H9 (cell line): ENCODE results near the gene TMEM106A. TPM values are rescaled to one million over a fixed set of nuclear protein-coding genes. Genes with fewer than 3 reads are reported as not detected.
"Not testable (repeated sequence)": the region's sequence is repeated elsewhere in the genome, so short reads cannot be mapped to it uniquely, and the experiment has no call there.

Experiments used
- DNase-seq: peaks from one replicate; pipeline ENCODE4 v3.0.0-alpha.2; 2017
- H2AFZ ChIP-seq: one replicate; pipeline ENCODE4 v1.6.1; 2013; ENCODE audit warnings: mild to moderate bottlenecking, low read length, control low read depth, moderate library complexity
- H2AK5ac ChIP-seq: 2 replicates; pipeline ENCODE4 v1.6.1; 2013; ENCODE audit warnings: low read length, control low read depth, mixed read lengths; ENCODE audit not compliant: insufficient read length
- H2BK120ac ChIP-seq: one replicate; pipeline ENCODE4 v1.6.1; 2013; ENCODE audit warnings: low read depth, mild to moderate bottlenecking, low read length, control low read depth, inconsistent platforms; ENCODE audit not compliant: poor library complexity, severe bottlenecking
- H2BK12ac ChIP-seq: 2 replicates; pipeline ENCODE4 v1.6.1; 2013; ENCODE audit warnings: low read length, control low read depth, mixed read lengths, low read depth; ENCODE audit not compliant: insufficient read length
- H2BK15ac ChIP-seq: 2 replicates; pipeline ENCODE4 v1.6.1; 2013; ENCODE audit warnings: low read depth, low read length, control low read depth
- H2BK20ac ChIP-seq: one replicate; pipeline ENCODE4 v1.6.1; 2013; ENCODE audit warnings: low read depth, mild to moderate bottlenecking, low read length, control low read depth, inconsistent platforms; ENCODE audit not compliant: poor library complexity, severe bottlenecking
- H2BK5ac ChIP-seq: 2 replicates; pipeline ENCODE4 v1.6.1; 2013; ENCODE audit warnings: low read length, control low read depth, mixed read lengths; ENCODE audit not compliant: insufficient read length
- H3K14ac ChIP-seq: 2 replicates; pipeline ENCODE4 v1.6.1; 2013; ENCODE audit warnings: low read length, control low read depth; ENCODE audit not compliant: insufficient read depth
- H3K18ac ChIP-seq: 2 replicates; pipeline ENCODE4 v1.6.1; 2013; ENCODE audit warnings: low read depth, mild to moderate bottlenecking, mixed read lengths, low read length, control low read depth; ENCODE audit not compliant: insufficient read length
- H3K23ac ChIP-seq: 2 replicates; pipeline ENCODE4 v1.6.1; 2013; ENCODE audit warnings: low read length, control low read depth, mixed read lengths, low read depth; ENCODE audit not compliant: insufficient read length
- H3K23me2 ChIP-seq: 2 replicates; pipeline ENCODE4 v1.6.1; 2013; ENCODE audit warnings: low read depth, mild to moderate bottlenecking, mixed read lengths, low read length, control low read depth; ENCODE audit not compliant: insufficient read length, poor library complexity, severe bottlenecking
- H3K27ac ChIP-seq: 2 replicates; pipeline ENCODE4 v1.5.1; 2013; ENCODE audit warnings: low read length, control low read depth, mixed read lengths, low read depth; ENCODE audit not compliant: insufficient read length
- H3K27me3 ChIP-seq: 2 replicates; pipeline ENCODE4 v1.6.1; 2013; ENCODE audit warnings: low read length, control low read depth, inconsistent platforms; ENCODE audit not compliant: insufficient read depth
- H3K4ac ChIP-seq: 2 replicates; pipeline ENCODE4 v1.6.1; 2013; ENCODE audit warnings: low read depth, mild to moderate bottlenecking, control low read depth, inconsistent platforms, low read length, moderate library complexity
- H3K4me1 ChIP-seq: 2 replicates; pipeline ENCODE4 v1.6.1; 2013; ENCODE audit warnings: low read length, control low read depth, inconsistent platforms; ENCODE audit not compliant: insufficient read depth
- H3K4me2 ChIP-seq: 2 replicates; pipeline ENCODE4 v1.6.1; 2013; ENCODE audit warnings: low read length, control low read depth, mixed read lengths; ENCODE audit not compliant: insufficient read length, insufficient read depth
- H3K56ac ChIP-seq: 2 replicates; pipeline ENCODE4 v1.6.1; 2013; ENCODE audit warnings: low read depth, mild to moderate bottlenecking, mixed read lengths, low read length, control low read depth; ENCODE audit not compliant: insufficient read length
- H3K79me1 ChIP-seq: 2 replicates; pipeline ENCODE4 v1.6.1; 2013; ENCODE audit warnings: low read depth, mild to moderate bottlenecking, moderate library complexity, low read length, control low read depth, inconsistent platforms; ENCODE audit not compliant: insufficient read depth, poor library complexity, severe bottlenecking
- H3K79me2 ChIP-seq: 2 replicates; pipeline ENCODE4 v1.6.1; 2013; ENCODE audit warnings: low read length, control low read depth, inconsistent platforms; ENCODE audit not compliant: insufficient read depth
- H3K9ac ChIP-seq: 2 replicates; pipeline ENCODE4 v1.6.1; 2013; ENCODE audit warnings: low read length, control low read depth, mixed read lengths; ENCODE audit not compliant: insufficient read length; ENCODE audit errors: extremely low read depth
- H3K9me3 ChIP-seq: one replicate; pipeline ENCODE4 v1.6.1; 2013; ENCODE audit warnings: low read depth, low read length, inconsistent platforms; ENCODE audit not compliant: control insufficient read depth
- H3T11ph ChIP-seq: one replicate; pipeline ENCODE4 v1.6.1; 2013; ENCODE audit warnings: mild to moderate bottlenecking, low read length, control low read depth, inconsistent platforms
- H4K20me1 ChIP-seq: one replicate; pipeline ENCODE4 v1.6.1; 2013; ENCODE audit not compliant: control insufficient read depth, insufficient read length, insufficient read depth
- H4K5ac ChIP-seq: 2 replicates; pipeline ENCODE4 v1.6.1; 2013; ENCODE audit warnings: low read depth, mild to moderate bottlenecking, mixed read lengths, low read length, control low read depth; ENCODE audit not compliant: insufficient read length
- H4K8ac ChIP-seq: replicated peaks from 2 replicates; pipeline ENCODE4 v1.6.1; 2013; ENCODE audit warnings: low read length, control low read depth, mixed read lengths, low read depth; ENCODE audit not compliant: insufficient read length
- H4K91ac ChIP-seq: 2 replicates; pipeline ENCODE4 v1.6.1; 2013; ENCODE audit warnings: low read depth, mild to moderate bottlenecking, moderate library complexity, mixed read lengths, low read length, control low read depth; ENCODE audit not compliant: insufficient read length
- H3K27ac Mint-ChIP-seq, 3 experiments: 2 replicates in 2 of 3; 3 replicates in 1 of 3; pipeline ENCODE4 v1.8.0; 2020 to 2021; ENCODE audit warnings: mixed read lengths in 3 of 3, mild to moderate bottlenecking in 1 of 3, moderate library complexity in 1 of 3
- H3K27me3 Mint-ChIP-seq: 2 replicates; pipeline ENCODE4 v1.8.0; 2021; ENCODE audit warnings: low read depth, mild to moderate bottlenecking, moderate library complexity, mixed read lengths
- H3K36me3 Mint-ChIP-seq, 3 experiments: 2 replicates in 2 of 3; 3 replicates in 1 of 3; pipeline ENCODE4 v1.8.0; 2020 to 2021; ENCODE audit warnings: low read depth in 3 of 3, mixed read lengths in 3 of 3; ENCODE audit not compliant: insufficient read depth in 1 of 3
- H3K4me1 Mint-ChIP-seq, 2 experiments: 2 replicates each; pipeline ENCODE4 v1.8.0; 2020; ENCODE audit warnings: mixed read lengths in 2 of 2
- H3K4me3 Mint-ChIP-seq, 2 experiments: 2 replicates in 1 of 2; 3 replicates in 1 of 2; pipeline ENCODE4 v1.8.0; 2020 to 2021; ENCODE audit warnings: mild to moderate bottlenecking in 2 of 2, mixed read lengths in 2 of 2, moderate library complexity in 1 of 2
- H3K9me3 Mint-ChIP-seq, 2 experiments: 2 replicates in 1 of 2; 3 replicates in 1 of 2; pipeline ENCODE4 v1.8.0; 2020; ENCODE audit warnings: mild to moderate bottlenecking in 2 of 2, mixed read lengths in 2 of 2, moderate library complexity in 1 of 2
- WGBS: extraction: QIAGEN DNeasy Blood & Tissue Kit; methylation state at CpG from one replicate; pipeline ENCODE4 v1.1.7; 2013; ENCODE audit warnings: missing lambda C conversion rate, low lambda C conversion rate, mixed read lengths; ENCODE audit not compliant: insufficient read length; ENCODE audit errors: extremely low coverage; 5-methylcytosine and 5-hydroxymethylcytosine counted together
- total RNA-seq: library from RNA; stranded (reverse); gene quantifications from 2 replicates; pipeline ENCODE4 v1.2.1, GENCODE V29; 2021

Gene TMEM106A
- total RNA-seq, 1 experiment from 2014 or later = 3.7 TPM

DNA sequence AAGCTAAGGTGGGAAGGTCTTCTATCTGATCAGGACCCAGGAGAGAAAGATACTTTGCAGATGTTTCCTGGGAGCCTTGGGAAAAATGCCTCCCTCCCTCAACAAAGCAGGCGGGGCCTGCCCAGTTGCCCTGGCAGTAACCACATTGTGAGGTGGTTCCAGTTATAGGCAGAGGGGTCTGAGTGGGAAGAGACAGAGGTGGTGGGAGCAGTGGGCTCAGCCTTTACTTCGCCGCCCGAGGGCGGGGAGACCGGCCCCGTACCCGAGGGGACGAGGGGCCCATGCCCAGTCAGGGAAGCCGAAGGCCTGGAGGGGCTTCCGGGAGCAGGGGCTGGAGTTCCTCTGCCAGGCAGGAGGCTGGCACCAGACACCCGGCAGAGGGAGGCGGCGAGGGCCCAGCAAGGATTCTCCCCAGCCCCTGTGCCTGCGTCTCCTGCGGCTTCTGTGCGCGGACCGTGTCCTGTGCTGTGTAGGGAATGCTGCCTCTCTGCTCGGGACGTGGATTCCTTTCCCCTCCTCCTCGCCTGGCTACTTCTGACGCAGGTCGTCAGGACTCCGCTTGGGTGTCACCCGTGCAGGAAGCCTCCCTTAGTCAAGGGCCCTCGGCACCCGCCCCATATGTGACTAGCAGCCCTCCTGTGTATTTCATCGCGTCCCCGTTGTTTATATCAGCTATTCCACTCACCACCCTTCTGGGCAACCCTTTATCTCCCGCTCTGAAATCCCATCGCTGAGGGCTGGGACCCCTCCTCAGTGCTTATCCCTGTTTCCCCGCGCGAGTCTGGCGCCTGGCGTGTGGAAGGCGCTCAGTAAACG is 19.7 kb downstream of the TMEM106A start:
- no CpG with 5 or more reads among the region's 40 CpGs for WGBS
- not testable (repeated sequence) for H2AFZ ChIP-seq, H3K4ac ChIP-seq, H3K4me1 Mint-ChIP-seq, H3K14ac ChIP-seq, H3K56ac ChIP-seq, H3K4me1 ChIP-seq, H2BK20ac ChIP-seq, H3K36me3 Mint-ChIP-seq, H2AK5ac ChIP-seq, H3K79me1 ChIP-seq, H2BK5ac ChIP-seq, H3K27ac ChIP-seq, H2BK12ac ChIP-seq, H3T11ph ChIP-seq, H3K27me3 ChIP-seq, H4K91ac ChIP-seq, H4K8ac ChIP-seq, H3K27me3 Mint-ChIP-seq, H4K20me1 ChIP-seq, H2BK120ac ChIP-seq, H4K5ac ChIP-seq, H3K23ac ChIP-seq, H3K9me3 ChIP-seq, H3K4me2 ChIP-seq, H3K23me2 ChIP-seq, H3K9ac ChIP-seq, H3K79me2 ChIP-seq, H3K9me3 Mint-ChIP-seq, H3K18ac ChIP-seq
- H2BK15ac ChIP-seq = peak overlapping the region; percentile 30; the same call in 1 of the 2 replicates
- Mint-ChIP-seq H3K4me3 (0 out of 5 replicates have a peak overlapping the region, but pooled peaks of 1 of the 2 experiments have one; percentile 1), H3K27ac (peak overlapping the region in 1 of 3 experiments; percentile 46; a peak in 1 of 7 replicates)
- DNase-seq = peak; percentile 22

DNA sequence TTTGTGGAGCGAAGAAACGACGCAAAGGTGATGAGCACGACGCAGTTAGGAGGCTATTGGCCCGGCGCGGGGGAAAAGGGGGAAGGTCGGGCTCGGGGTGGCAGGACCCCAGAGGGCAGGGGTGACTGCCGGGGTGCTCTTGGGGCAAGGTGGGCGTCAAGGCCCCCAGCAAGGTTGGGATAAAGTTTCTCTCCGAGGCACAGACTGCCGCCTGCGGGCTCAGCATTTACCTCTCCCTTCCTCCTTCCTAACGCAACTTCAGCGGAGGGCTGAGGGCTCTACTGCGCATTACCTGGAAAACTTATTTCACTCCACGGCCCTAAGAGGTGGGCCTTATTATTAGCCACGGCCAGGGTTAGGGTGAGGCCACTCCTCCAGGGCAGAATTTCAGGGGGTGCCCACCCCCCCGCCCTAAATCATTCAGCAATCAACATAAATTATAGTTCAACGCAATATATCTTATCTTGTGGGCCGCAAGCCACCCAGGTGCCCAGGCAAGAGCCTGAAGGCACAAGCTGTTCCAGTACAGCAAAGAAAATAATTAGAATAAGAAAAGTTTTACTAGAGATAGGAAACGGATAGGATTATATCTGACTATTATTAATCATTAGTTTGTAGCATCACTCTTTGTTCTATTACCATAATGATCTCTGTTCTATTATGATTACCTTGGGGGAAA is 20.5 kb downstream of the TMEM106A start:
- H3K18ac ChIP-seq, H3K14ac ChIP-seq, H3K4ac ChIP-seq, H3K79me2 ChIP-seq, H3K4me2 ChIP-seq, H2BK120ac ChIP-seq, H3K27me3 ChIP-seq, H2BK20ac ChIP-seq, H4K8ac ChIP-seq, H3K9me3 ChIP-seq, H4K5ac ChIP-seq, H3K4me1 ChIP-seq, H2AK5ac ChIP-seq, H3K27ac ChIP-seq, H4K91ac ChIP-seq, H3K36me3 Mint-ChIP-seq, H3K9me3 Mint-ChIP-seq, H3K9ac ChIP-seq, H3K79me1 ChIP-seq, H2BK12ac ChIP-seq, H2AFZ ChIP-seq, H3K23ac ChIP-seq, H2BK5ac ChIP-seq, H3K23me2 ChIP-seq, H3K4me1 Mint-ChIP-seq, H3K27me3 Mint-ChIP-seq, H3K56ac ChIP-seq, H4K20me1 ChIP-seq: not testable (repeated sequence)
- WGBS = no CpG with 5 or more reads among the region's 24 CpGs
- peak; percentile 33 for DNase-seq
- peak overlapping the region; percentile 96 for H3T11ph ChIP-seq
- peak overlapping the region; percentile 30; the same call in 1 of the 2 replicates for H2BK15ac ChIP-seq
- Mint-ChIP-seq H3K27ac (peak overlapping the region in 1 of 3 experiments; percentile 9; a peak in 1 of 7 replicates), H3K4me3 (peak overlapping the region in 1 of 2 experiments; percentile 63; a peak in 2 of 5 replicates)
